Fibroblast of pulmonary artery (primary cell): Measurements from ENCODE around the gene BCR.

Experiments
- DNase-seq: peaks from one replicate; pipeline ENCODE4 v3.0.0-alpha.2; 2010; ENCODE audit warnings: low read depth
- H3K4me3 ChIP-seq: replicated peaks from 2 replicates; pipeline ENCODE4 v1.5.1; 2011; ENCODE audit warnings: low read depth, mild to moderate bottlenecking, control low read depth, low read length, moderate library complexity
- TF ChIP-seq, protein P1 (sequence below): IDR thresholded peaks from 2 replicates; pipeline ENCODE4 v1.5.1; 2011; ENCODE audit warnings: mild to moderate bottlenecking, control low read depth, low read length, inconsistent platforms; ENCODE audit errors: missing control alignments

Gene BCR

GRCh38 chr22:23253475-23254055 lies 73.3 kb downstream of the BCR start:
- TF ChIP-seq, protein P1, sequence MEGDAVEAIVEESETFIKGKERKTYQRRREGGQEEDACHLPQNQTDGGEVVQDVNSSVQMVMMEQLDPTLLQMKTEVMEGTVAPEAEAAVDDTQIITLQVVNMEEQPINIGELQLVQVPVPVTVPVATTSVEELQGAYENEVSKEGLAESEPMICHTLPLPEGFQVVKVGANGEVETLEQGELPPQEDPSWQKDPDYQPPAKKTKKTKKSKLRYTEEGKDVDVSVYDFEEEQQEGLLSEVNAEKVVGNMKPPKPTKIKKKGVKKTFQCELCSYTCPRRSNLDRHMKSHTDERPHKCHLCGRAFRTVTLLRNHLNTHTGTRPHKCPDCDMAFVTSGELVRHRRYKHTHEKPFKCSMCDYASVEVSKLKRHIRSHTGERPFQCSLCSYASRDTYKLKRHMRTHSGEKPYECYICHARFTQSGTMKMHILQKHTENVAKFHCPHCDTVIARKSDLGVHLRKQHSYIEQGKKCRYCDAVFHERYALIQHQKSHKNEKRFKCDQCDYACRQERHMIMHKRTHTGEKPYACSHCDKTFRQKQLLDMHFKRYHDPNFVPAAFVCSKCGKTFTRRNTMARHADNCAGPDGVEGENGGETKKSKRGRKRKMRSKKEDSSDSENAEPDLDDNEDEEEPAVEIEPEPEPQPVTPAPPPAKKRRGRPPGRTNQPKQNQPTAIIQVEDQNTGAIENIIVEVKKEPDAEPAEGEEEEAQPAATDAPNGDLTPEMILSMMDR: no peak
- no peak for DNase-seq
- no peak overlapping the region for H3K4me3 ChIP-seq

DNA sequence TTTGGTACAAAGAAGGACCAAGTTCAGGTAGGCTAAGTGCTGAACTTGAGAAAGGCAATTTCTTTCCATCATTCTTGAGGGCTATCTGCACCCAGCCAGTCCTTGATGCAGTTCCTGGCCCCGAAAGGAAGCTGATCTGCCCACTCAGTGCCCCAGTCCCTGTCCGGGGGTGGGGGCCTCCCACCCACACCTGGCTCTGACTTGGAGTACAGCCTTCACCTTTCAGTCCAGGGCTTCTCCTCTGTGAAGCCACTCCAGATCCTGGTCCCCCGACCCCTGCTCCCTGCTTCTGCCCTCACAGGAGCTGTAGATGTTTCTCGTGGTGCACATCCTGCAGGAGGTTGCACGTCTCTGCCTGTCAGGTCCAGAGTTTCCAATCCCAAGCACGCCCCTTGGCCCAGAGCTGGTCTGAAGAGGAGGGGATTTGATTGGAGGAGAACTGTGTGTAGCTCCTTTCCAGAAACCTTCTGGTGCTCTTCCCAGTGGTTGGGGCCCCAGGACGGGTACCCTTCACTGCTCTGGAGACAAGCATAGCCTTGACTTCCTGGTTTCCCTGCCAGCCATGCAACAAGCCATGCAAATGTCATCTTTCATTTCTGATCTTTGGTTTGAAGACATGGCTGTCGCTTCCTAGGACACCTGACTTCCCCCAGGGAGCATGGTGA lies 75.3 kb downstream of the BCR start:
- no peak for DNase-seq
- H3K4me3 ChIP-seq: no peak overlapping the region
- TF ChIP-seq, protein P1: no peak

DNA sequence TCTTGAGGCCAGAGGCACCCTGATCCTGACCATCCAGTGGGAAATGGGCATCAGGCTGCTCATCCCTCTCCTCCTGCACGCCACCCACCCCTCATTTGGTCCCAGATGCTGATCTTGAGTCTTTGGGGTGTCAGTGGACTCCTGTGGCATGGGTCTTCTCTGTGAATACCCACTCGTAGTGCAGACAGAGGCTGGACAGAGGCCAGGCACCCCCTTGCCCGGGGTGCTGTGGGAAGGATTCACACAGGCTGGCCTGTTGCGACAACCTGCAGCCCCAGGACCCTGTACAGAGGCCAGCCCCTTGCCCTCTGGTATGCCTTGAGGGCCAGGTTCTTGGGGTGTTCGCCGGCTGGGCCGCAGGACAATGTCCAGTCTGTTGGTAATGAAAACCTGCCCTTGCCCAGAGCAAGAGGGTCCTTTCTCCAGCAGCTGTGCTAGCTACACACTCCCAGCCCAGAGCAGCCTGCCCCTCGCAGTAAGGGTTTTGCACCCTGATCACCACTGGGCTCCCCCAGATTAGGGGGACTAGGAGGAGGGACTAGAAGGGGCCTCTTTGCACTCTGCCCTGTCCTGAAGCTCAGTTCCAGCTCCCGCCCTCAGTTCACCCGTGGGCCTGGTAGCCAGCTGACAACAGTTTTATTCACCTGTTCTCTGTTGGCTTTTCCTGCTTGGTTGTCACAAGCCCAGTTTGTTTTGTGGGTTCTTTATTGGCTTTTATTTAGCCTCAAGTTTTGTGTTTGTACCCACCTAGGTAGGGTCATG lies 76.0 kb downstream of the BCR start:
- no peak overlapping the region for H3K4me3 ChIP-seq
- DNase-seq: no peak
- TF ChIP-seq, protein P1: no peak

- no peak overlapping the region for H3K4me3 ChIP-seq
- peak; percentile 26 for DNase-seq
- TF ChIP-seq, protein P1: no peak
Measured at GRCh38 chr22:23256986-23257888, 76.9 kb downstream of the BCR start.

DNA sequence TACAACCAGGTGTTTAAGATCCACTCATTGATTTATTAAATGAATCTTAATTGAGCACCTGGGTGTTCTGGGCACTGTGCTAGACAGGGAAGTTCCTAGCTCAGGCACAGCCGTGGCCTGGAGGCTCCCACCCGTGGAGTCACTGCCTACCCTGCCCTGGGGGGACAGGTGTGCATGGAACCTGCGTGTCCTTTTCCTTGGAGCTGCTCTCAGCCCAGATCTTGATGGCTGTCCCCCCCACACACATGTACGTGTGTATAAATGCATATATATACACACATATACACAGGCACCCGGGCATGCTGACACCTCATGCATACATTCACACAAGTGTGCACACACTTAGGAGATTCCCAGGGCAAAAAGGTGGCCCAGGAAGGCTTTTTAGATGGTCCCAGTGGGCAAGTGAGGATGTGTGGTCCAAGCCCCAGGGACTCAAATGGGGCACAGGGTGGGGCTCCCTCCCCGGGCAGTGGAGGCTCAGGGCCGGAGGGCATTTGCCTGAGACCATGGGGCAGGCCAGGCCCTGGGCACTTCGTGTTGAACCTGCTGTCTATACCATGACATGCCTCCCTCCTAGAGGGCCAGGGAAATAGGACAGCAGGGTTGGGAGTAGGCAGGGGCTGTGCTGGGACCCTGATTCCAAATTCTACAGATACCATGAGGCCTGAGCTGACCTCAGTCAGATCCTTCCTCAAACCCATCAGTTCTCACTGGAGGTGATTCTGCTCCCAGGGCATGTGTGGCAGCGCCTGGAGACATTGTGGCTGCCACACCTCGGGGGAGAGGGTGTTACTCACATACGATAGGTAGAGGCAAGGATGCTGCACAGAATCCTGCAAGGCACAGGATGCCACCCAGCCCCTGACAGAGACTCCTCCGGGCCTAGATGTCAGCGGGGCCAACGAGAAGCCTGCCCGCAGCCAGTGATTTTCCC lies 77.8 kb downstream of the BCR start:
- TF ChIP-seq, protein P1: no peak
- H3K4me3 ChIP-seq: no peak overlapping the region
- DNase-seq: no peak

DNA sequence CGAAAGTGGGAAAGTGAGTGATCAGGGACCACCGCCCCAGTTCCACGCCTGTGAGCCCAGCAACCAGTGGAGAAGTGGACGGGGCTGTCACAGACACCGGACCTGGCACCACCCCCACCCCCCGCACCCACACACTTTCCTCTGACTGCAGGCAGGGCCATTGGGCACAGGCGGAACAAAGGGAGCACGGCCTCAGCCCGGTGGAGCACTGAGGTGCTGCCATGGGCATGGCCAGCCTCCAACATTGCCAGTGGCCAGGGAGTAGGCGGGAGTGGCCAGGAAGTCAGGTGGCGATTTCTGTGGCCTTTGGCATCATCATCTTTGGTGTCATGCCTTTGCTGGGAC lies 78.5 kb downstream of the BCR start:
- TF ChIP-seq, protein P1: no peak
- H3K4me3 ChIP-seq: no peak overlapping the region
- DNase-seq: no peak
